Osteoblast (primary cell): Measurements from ENCODE around the gene MCM10. TPM values are rescaled to one million over a fixed set of nuclear protein-coding genes. Genes with fewer than 3 reads are reported as not detected.

Experiments used
- DNase-seq: peaks from one replicate; pipeline ENCODE4 v3.0.0; 2011; ENCODE audit warnings: low spot score, mixed read lengths; ENCODE audit not compliant: insufficient read length; ENCODE audit errors: missing footprints
- H2AFZ ChIP-seq: 2 replicates; pipeline ENCODE4 v1.6.0; 2011; ENCODE audit warnings: mild to moderate bottlenecking, low read length
- H3K27ac ChIP-seq: 2 replicates; pipeline ENCODE4 v1.5.1; 2011; ENCODE audit warnings: mild to moderate bottlenecking, low read depth, low read length, moderate library complexity
- H3K27me3 ChIP-seq: 2 replicates; pipeline ENCODE4 v1.6.0; 2012; ENCODE audit warnings: mild to moderate bottlenecking, control low read depth, inconsistent platforms, low read length, moderate library complexity; ENCODE audit not compliant: insufficient read depth
- H3K36me3 ChIP-seq: 2 replicates; pipeline ENCODE4 v1.5.1; 2011; ENCODE audit warnings: mild to moderate bottlenecking, low read length, control low read depth, moderate library complexity; ENCODE audit not compliant: insufficient read depth
- H3K4me1 ChIP-seq: 2 replicates; pipeline ENCODE4 v1.5.1; 2011; ENCODE audit warnings: mild to moderate bottlenecking, low read length, control low read depth, moderate library complexity; ENCODE audit not compliant: insufficient read depth
- H3K4me2 ChIP-seq: 2 replicates; pipeline ENCODE4 v1.6.0; 2011; ENCODE audit warnings: mild to moderate bottlenecking, low read length; ENCODE audit not compliant: insufficient read depth
- H3K4me3 ChIP-seq: fragments of 200-600 bp; sonication (generic); 3 replicates; pipeline ENCODE4 v1.5.1; 2012; ENCODE audit warnings: mild to moderate bottlenecking, low read length, inconsistent platforms; ENCODE audit not compliant: insufficient read depth
- H3K79me2 ChIP-seq: 2 replicates; pipeline ENCODE4 v1.6.0; 2012; ENCODE audit warnings: mild to moderate bottlenecking, low read length, control low read depth, inconsistent platforms; ENCODE audit not compliant: insufficient read depth
- H3K9me3 ChIP-seq: 2 replicates; pipeline ENCODE4 v1.5.1; 2011; ENCODE audit warnings: low read depth, low read length, control low read depth
- H4K20me1 ChIP-seq: 2 replicates; pipeline ENCODE4 v1.6.0; 2012; ENCODE audit warnings: mild to moderate bottlenecking, low read length, control low read depth; ENCODE audit not compliant: insufficient read depth
- CTCF ChIP-seq: IDR thresholded peaks from 2 replicates; pipeline ENCODE4 v1.5.1; 2011; ENCODE audit warnings: mild to moderate bottlenecking, low read depth, low read length, moderate library complexity; ENCODE audit errors: extremely low read depth
- total RNA-seq: library from RNA; depleted of rRNA; stranded (reverse); fragments of >200 nt; gene quantifications from 2 replicates; pipeline ENCODE4 v1.2.3, GENCODE V29; 2012

MCM10 gene
- total RNA-seq, 1 donor = 1.4 TPM

GRCh38 chr10:13227031-13227430 is 65.7 kb downstream of the MCM10 start:
- Histone ChIP-seq H2AFZ (no peak overlapping the region), H3K4me3 (no peak overlapping the region), H3K27me3 (no peaks in the 10 kb centered on the region), H4K20me1 (no peaks in the 10 kb centered on the region), H3K27ac (no peak overlapping the region), H3K79me2 (no peaks in the 10 kb centered on the region), H3K36me3 (no peaks in the 10 kb centered on the region), H3K9me3 (no peaks in the 10 kb centered on the region), H3K4me1 (no peaks in the 10 kb centered on the region), H3K4me2 (no peak overlapping the region)
- no peak for TF ChIP-seq CTCF
- DNase-seq = no peak

- Histone ChIP-seq H4K20me1 (no peaks in the 10 kb centered on the region), H3K4me2 (no peak overlapping the region), H3K79me2 (no peaks in the 10 kb centered on the region), H3K36me3 (no peaks in the 10 kb centered on the region), H3K4me3 (no peak overlapping the region), H3K9me3 (no peaks in the 10 kb centered on the region), H2AFZ (no peak overlapping the region), H3K27me3 (peaks cover 12% of the 10 kb centered on the region), H3K4me1 (no peaks in the 10 kb centered on the region), H3K27ac (no peak overlapping the region)
- no peak for DNase-seq
- TF ChIP-seq CTCF = no peak
These were observed 69.8 kb downstream of the MCM10 start for GRCh38 chr10:13231190-13231589.

- Histone ChIP-seq H2AFZ (no peak overlapping the region), H3K27ac (no peak overlapping the region), H3K4me2 (no peak overlapping the region), H3K27me3 (peaks cover 12% of the 10 kb centered on the region), H3K36me3 (no peaks in the 10 kb centered on the region), H4K20me1 (no peaks in the 10 kb centered on the region), H3K79me2 (no peaks in the 10 kb centered on the region), H3K9me3 (no peaks in the 10 kb centered on the region), H3K4me3 (no peak overlapping the region), H3K4me1 (no peaks in the 10 kb centered on the region)
- no peak for DNase-seq
- no peak for TF ChIP-seq CTCF
These were observed 70.5 kb downstream of the MCM10 start for GRCh38 chr10:13231808-13232207.

- H3K36me3 ChIP-seq = no peaks in the 10 kb centered on the region
- TF ChIP-seq CTCF = no peak
- H4K20me1 ChIP-seq = no peaks in the 10 kb centered on the region
- H3K9me3 ChIP-seq = no peaks in the 10 kb centered on the region
- no peak overlapping the region for H3K4me2 ChIP-seq
- no peak overlapping the region for H3K27ac ChIP-seq
- H3K4me1 ChIP-seq = no peaks in the 10 kb centered on the region
- H3K4me3 ChIP-seq = no peak overlapping the region
- H3K27me3 ChIP-seq = peaks cover 13% of the 10 kb centered on the region
- H3K79me2 ChIP-seq = no peaks in the 10 kb centered on the region
- no peak for DNase-seq
- no peak overlapping the region for H2AFZ ChIP-seq
These were observed 72.0 kb downstream of the MCM10 start for GRCh38 chr10:13233358-13233757.
